ENCODE measurements around the gene CYP19A1.

The CYP19A1 gene

GRCh38 chr15:51338496-51338895 lies at the start of gene CYP19A1:
Gene CYP19A1, minus strand, starts transcription at chr15:51338596. Its CDS starts 95,684 bp downstream, at chr15:51242912.
- DNase-seq (ENCODE audit: low read depth in 2 of 2): no peak

- no peak for DNase-seq (ENCODE audit: low read depth in 2 of 2)
Observed at GRCh38 chr15:51387699-51388041, 49.3 kb upstream of the CYP19A1 start.

GRCh38 chr15:51386960-51387698 lies 48.7 kb upstream of the CYP19A1 start:
- no peak for DNase-seq (ENCODE audit: low read depth in 2 of 2)

GRCh38 chr15:51386486-51386885 lies 48.1 kb upstream of the CYP19A1 start:
- DNase-seq (ENCODE audit: low read depth in 2 of 2): no peak

- no peak for DNase-seq (ENCODE audit: low read depth in 2 of 2)
Observed at GRCh38 chr15:51386029-51386428, 47.6 kb upstream of the CYP19A1 start.

- no peak for DNase-seq (ENCODE audit: low read depth in 2 of 2)
Observed at GRCh38 chr15:51382787-51383186, 44.4 kb upstream of the CYP19A1 start.

- no peak for DNase-seq (ENCODE audit: low read depth in 2 of 2)
Observed at GRCh38 chr15:51380999-51381806, 42.8 kb upstream of the CYP19A1 start.

GRCh38 chr15:51379390-51379789 lies 41.0 kb upstream of the CYP19A1 start:
- no peak for DNase-seq (ENCODE audit: low read depth in 2 of 2)

GRCh38 chr15:51378406-51378805 lies 40.0 kb upstream of the CYP19A1 start:
- DNase-seq (ENCODE audit: low read depth in 2 of 2): no peak

- DNase-seq (ENCODE audit: low read depth in 2 of 2): no peak
Observed at GRCh38 chr15:51377038-51377786, 38.8 kb upstream of the CYP19A1 start.

GRCh38 chr15:51375966-51376640 lies 37.7 kb upstream of the CYP19A1 start:
- DNase-seq (ENCODE audit: low read depth in 2 of 2): no peak

GRCh38 chr15:51374131-51374530 lies 35.7 kb upstream of the CYP19A1 start:
- DNase-seq (ENCODE audit: low read depth in 2 of 2): no peak

GRCh38 chr15:51371266-51371665 lies 32.9 kb upstream of the CYP19A1 start:
- no peak for DNase-seq (ENCODE audit: low read depth in 2 of 2)

GRCh38 chr15:51369451-51369761 lies 31.0 kb upstream of the CYP19A1 start:
- no peak for DNase-seq (ENCODE audit: low read depth in 2 of 2)

- no peak for DNase-seq (ENCODE audit: low read depth in 2 of 2)
Observed at GRCh38 chr15:51368751-51369450, 30.5 kb upstream of the CYP19A1 start.

GRCh38 chr15:51368307-51368706 lies 29.9 kb upstream of the CYP19A1 start:
- DNase-seq (ENCODE audit: low read depth in 2 of 2): no peak

GRCh38 chr15:51367322-51367976 lies 29.1 kb upstream of the CYP19A1 start:
- DNase-seq (ENCODE audit: low read depth in 2 of 2): no peak

- DNase-seq (ENCODE audit: low read depth in 2 of 2): no peak
Observed at GRCh38 chr15:51366920-51367319, 28.5 kb upstream of the CYP19A1 start.

GRCh38 chr15:51366071-51366470 lies 27.7 kb upstream of the CYP19A1 start:
- DNase-seq (ENCODE audit: low read depth in 2 of 2): no peak

GRCh38 chr15:51365417-51365816 lies 27.0 kb upstream of the CYP19A1 start:
- DNase-seq (ENCODE audit: low read depth in 2 of 2): no peak

- DNase-seq (ENCODE audit: low read depth in 2 of 2): no peak
Observed at GRCh38 chr15:51363383-51363782, 25.0 kb upstream of the CYP19A1 start.
